ENCODE results near the gene ADGRL3. TPM values are rescaled to one million over a fixed set of nuclear protein-coding genes. Genes with fewer than 3 reads are reported as not detected.

Gene ADGRL3
- total and polyA plus RNA-seq, 2 donors (not counting 1 experiment from before 2014, with no cell fraction given): under 0.01 to 0.05 TPM

GRCh38 chr4:61320631-61321030 is 120.5 kb downstream of the ADGRL3 start:
- H3K4me1 ChIP-seq (ENCODE audit: control insufficient read depth, extremely low read depth, insufficient read depth, low read length): no peaks in the 10 kb centered on the region
- DNase-seq (ENCODE audit: low read depth in 2 of 2): peak; percentile 2 to 30
- no peaks in the 10 kb centered on the region for H3K36me3 ChIP-seq (ENCODE audit: control insufficient read depth, insufficient read depth, low read length)
- H3K27me3 ChIP-seq (ENCODE audit: control insufficient read depth, insufficient read depth, low read length): no peaks in the 10 kb centered on the region
- no peak overlapping the region for H3K9ac ChIP-seq (ENCODE audit: insufficient read depth, low read length)
- no peak overlapping the region for H3K4me2 ChIP-seq (ENCODE audit: extremely low read depth, insufficient read depth, low read length)
- no peak overlapping the region for H3K27ac ChIP-seq (ENCODE audit: insufficient read depth, low read length)
- H4K20me1 ChIP-seq (ENCODE audit: control insufficient read depth, extremely low read depth, insufficient read depth, low read length): no peaks in the 10 kb centered on the region
- H3K4me3 ChIP-seq (replicated peaks in 1 of 4; ENCODE audit: control extremely low read depth in 1 of 4, insufficient read depth in 1 of 4, low read depth in 3 of 4, low read length in 4 of 4): no peak overlapping the region
- TF ChIP-seq EZH2 (IDR thresholded peaks at IDR 0.05; ENCODE audit: low read length, missing control alignments): no peak
- no peak for TF ChIP-seq CTCF (conservative IDR thresholded peaks at IDR 0.05 in 1 of 2, IDR thresholded peaks at IDR 0.05 in 1 of 2; ENCODE audit: low read depth in 1 of 2, low read length in 2 of 2)
- no peaks in the 10 kb centered on the region for H3K9me3 ChIP-seq (ENCODE audit: control insufficient read depth, insufficient read depth, low read depth, low read length)
- no peaks in the 10 kb centered on the region for H3K79me2 ChIP-seq (ENCODE audit: control insufficient read depth, insufficient read depth, low read length)
- H2AFZ ChIP-seq (ENCODE audit: low read length): no peak overlapping the region

DNA sequence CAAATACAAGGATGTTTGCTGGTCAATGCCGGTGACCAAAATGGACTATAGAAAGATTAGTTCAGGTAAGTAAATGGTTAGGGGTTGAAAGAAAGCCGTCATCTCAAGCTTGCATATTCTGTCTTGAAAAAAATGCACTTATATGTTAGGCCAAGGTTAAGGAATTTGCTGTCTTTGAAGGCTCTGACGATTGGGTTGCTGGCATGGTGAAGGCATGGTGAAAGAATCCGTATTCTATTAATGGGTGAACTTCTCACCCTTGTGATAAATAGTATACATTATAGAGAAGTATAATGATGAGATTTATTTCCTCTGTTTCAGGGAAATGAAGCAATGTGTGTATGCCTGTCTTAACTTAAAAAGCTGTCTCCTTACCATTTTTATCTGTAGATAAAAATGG is 132.6 kb downstream of the ADGRL3 start:
- DNase-seq (ENCODE audit: low read depth in 2 of 2): peak in 1 of 2 donors; percentile 25
- TF ChIP-seq EZH2 (IDR thresholded peaks at IDR 0.05; ENCODE audit: low read length, missing control alignments): no peak

GRCh38 chr4:61333490-61333889 is 133.4 kb downstream of the ADGRL3 start:
- H3K9me3 ChIP-seq (ENCODE audit: control insufficient read depth, insufficient read depth, low read depth, low read length): no peaks in the 10 kb centered on the region
- no peaks in the 10 kb centered on the region for H3K79me2 ChIP-seq (ENCODE audit: control insufficient read depth, insufficient read depth, low read length)
- H3K9ac ChIP-seq (ENCODE audit: insufficient read depth, low read length): no peak overlapping the region
- DNase-seq (ENCODE audit: low read depth in 2 of 2): no peak
- H2AFZ ChIP-seq (ENCODE audit: low read length): no peak overlapping the region
- no peaks in the 10 kb centered on the region for H4K20me1 ChIP-seq (ENCODE audit: control insufficient read depth, extremely low read depth, insufficient read depth, low read length)
- H3K27me3 ChIP-seq (ENCODE audit: control insufficient read depth, insufficient read depth, low read length): no peaks in the 10 kb centered on the region
- no peaks in the 10 kb centered on the region for H3K36me3 ChIP-seq (ENCODE audit: control insufficient read depth, insufficient read depth, low read length)
- H3K4me3 ChIP-seq (replicated peaks in 1 of 4; ENCODE audit: control extremely low read depth in 1 of 4, insufficient read depth in 1 of 4, low read depth in 3 of 4, low read length in 4 of 4): no peak overlapping the region
- no peak overlapping the region for H3K27ac ChIP-seq (ENCODE audit: insufficient read depth, low read length)
- no peaks in the 10 kb centered on the region for H3K4me1 ChIP-seq (ENCODE audit: control insufficient read depth, extremely low read depth, insufficient read depth, low read length)
- TF ChIP-seq EZH2 (IDR thresholded peaks at IDR 0.05; ENCODE audit: low read length, missing control alignments): no peak
- no peak for TF ChIP-seq CTCF (conservative IDR thresholded peaks at IDR 0.05 in 1 of 2, IDR thresholded peaks at IDR 0.05 in 1 of 2; ENCODE audit: low read depth in 1 of 2, low read length in 2 of 2)
- no peak overlapping the region for H3K4me2 ChIP-seq (ENCODE audit: extremely low read depth, insufficient read depth, low read length)

More for the DNA sequence above, 132.6 kb downstream of the ADGRL3 start:
- H3K36me3 ChIP-seq (ENCODE audit: control insufficient read depth, insufficient read depth, low read length): no peaks in the 10 kb centered on the region
- no peak overlapping the region for H3K4me2 ChIP-seq (ENCODE audit: extremely low read depth, insufficient read depth, low read length)
- no peaks in the 10 kb centered on the region for H3K79me2 ChIP-seq (ENCODE audit: control insufficient read depth, insufficient read depth, low read length)
- no peak overlapping the region for H3K27ac ChIP-seq (ENCODE audit: insufficient read depth, low read length)
- H3K4me3 ChIP-seq (replicated peaks in 1 of 4; ENCODE audit: control extremely low read depth in 1 of 4, insufficient read depth in 1 of 4, low read depth in 3 of 4, low read length in 4 of 4): no peak overlapping the region
- no peak overlapping the region for H3K9ac ChIP-seq (ENCODE audit: insufficient read depth, low read length)
- no peaks in the 10 kb centered on the region for H3K4me1 ChIP-seq (ENCODE audit: control insufficient read depth, extremely low read depth, insufficient read depth, low read length)
- H4K20me1 ChIP-seq (ENCODE audit: control insufficient read depth, extremely low read depth, insufficient read depth, low read length): no peaks in the 10 kb centered on the region
- no peaks in the 10 kb centered on the region for H3K9me3 ChIP-seq (ENCODE audit: control insufficient read depth, insufficient read depth, low read depth, low read length)
- no peaks in the 10 kb centered on the region for H3K27me3 ChIP-seq (ENCODE audit: control insufficient read depth, insufficient read depth, low read length)
- no peak overlapping the region for H2AFZ ChIP-seq (ENCODE audit: low read length)
